GM12873 (cell line): ENCODE measurements around the gene ELOVL2.

Source experiments
- CTCF ChIP-seq: IDR thresholded peaks from 2 replicates; pipeline ENCODE4 v1.5.1; 2012; ENCODE audit warnings: low read depth, mild to moderate bottlenecking, moderate library complexity, low read length, control low read depth; ENCODE audit not compliant: insufficient read depth; ENCODE audit errors: missing control alignments

The ELOVL2 gene

DNA sequence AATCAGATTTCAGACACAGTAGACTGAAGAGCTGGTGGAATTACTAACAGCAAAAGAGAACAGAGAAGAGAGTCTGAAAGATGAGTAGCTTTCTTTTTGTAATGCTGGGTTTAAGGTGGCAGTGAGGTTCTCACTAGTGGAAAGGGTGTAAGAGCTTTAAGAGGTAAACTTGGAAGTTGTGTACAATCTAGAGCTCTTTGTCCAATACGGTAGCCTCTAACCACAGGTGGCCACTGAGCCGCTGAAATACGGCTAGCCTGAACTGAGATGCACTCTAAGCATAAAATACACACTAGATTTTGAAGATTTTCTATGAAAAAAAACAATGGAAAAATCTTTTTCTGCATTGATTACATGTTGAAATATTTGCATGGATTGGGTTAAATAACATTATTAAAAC is 4.0 kb downstream of the ELOVL2 start:
- TF ChIP-seq CTCF, result no peak

DNA sequence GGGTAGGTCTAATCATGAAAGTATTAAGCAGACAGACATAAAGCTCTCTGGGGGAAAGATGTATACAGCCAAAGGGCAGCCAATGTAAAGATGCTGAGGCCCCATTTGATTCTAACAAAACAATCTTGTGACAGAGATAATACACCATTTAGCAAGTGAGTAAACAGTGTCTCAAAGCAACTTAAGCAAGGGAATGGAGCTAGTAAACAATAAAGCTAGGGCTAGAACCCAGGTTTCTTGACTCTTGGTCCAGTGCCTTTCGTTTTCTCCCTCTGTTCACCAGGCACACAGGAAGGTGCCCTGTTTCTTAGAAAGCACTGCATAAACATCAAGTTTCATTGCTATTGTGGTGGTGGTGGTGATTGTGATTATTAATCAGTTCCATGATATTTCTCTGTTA is 5.1 kb downstream of the ELOVL2 start:
- TF ChIP-seq CTCF, result no peak

GRCh38 chr6:11036977-11037430 is 7.1 kb downstream of the ELOVL2 start:
- no peak for TF ChIP-seq CTCF

DNA sequence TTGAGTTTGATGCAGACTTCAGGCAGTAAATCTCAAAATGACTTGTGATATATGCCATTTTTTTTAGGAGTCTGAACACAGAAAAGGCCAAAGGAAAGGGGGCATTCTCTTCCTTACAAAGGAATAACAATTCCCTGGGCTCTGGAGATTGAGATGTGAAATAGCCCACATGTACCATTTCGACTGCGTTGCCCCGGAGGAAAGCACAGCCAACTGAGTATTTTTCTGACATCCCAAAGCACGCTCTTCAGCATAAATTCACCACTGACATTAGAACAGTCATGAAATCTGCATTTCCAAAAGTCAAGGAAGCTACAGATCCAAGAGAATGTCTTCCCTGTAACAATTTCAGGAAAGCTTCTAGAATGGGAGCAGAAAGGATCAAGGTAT is 7.8 kb downstream of the ELOVL2 start:
- TF ChIP-seq CTCF, result no peak

GRCh38 chr6:11035616-11036350 is 8.3 kb downstream of the ELOVL2 start:
- TF ChIP-seq CTCF, result no peak

- TF ChIP-seq CTCF, result no peak
These were observed 10.3 kb downstream of the ELOVL2 start for GRCh38 chr6:11033825-11034224.

DNA sequence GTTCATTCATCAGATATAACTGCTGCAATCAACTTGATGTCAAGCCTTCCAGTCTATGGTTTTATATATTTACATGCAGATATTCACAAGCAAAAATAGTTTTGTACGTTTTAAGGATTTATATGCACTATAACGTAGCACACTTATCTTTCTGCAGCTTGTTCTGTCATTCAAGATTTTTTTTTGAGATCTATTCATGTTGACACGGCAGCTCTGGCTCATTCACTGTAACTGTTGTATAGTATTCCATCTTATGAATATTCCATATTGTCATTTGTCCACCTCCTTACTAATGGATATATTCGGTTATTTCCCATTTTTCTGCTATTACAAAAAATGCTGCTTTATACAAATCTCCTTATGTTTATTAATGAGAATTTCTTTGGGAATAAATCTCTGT is 13.2 kb downstream of the ELOVL2 start:
- no peak for TF ChIP-seq CTCF
